Inflammatory macrophage treated with lipopolysaccharide for 1 hour (primary cell): ENCODE results near the gene ABR.
"Not testable (repeated sequence)": the region's sequence is repeated elsewhere in the genome, so short reads cannot be mapped to it uniquely, and the experiment has no call there.

Source experiments
- DNase-seq, 2 donors: peaks; one replicate each; pipeline ENCODE4 v3.0.0-alpha.2; 2020 to 2022

Gene ABR

DNA sequence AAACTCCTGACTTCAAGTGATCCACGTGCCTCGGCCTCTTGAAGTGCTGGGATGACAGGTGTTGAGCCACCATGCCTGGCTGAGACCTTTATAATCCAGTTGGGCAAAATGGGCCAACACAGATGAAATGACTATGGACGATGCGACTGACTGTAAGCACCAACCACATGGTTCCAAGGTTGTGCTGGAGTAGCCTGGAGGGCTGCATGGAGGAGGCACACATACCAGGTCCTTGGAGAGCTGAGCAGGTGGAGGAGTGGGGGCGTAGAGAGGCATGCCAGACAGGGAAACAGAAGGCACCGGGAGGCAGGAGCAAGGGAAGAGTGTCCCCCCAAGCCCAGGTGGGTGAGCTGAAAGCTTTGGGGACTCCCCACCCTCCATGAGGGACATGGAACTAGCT lies 85.2 kb downstream of the ABR start:
- DNase-seq, result no peak

DNA sequence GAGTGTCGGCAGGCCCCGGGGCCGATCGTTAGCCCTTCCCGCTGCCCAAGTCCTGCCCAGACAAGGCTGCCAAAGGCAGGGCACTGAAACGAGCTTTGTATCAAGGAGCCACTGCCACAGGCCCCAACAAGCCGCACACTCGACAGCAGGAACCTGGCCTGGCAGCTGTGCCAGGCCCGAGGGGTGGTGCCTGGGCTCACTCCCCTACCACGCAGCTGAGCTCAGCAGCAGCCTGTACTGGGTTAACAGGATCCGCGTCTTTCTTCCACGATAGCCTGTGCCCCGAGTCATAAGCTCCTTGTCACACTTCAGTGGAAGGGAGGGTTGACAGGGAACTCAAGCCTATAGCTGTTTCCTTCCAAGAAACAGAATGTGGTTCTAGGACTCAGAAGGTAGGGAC lies 87.9 kb downstream of the ABR start:
- no peak for DNase-seq

DNA sequence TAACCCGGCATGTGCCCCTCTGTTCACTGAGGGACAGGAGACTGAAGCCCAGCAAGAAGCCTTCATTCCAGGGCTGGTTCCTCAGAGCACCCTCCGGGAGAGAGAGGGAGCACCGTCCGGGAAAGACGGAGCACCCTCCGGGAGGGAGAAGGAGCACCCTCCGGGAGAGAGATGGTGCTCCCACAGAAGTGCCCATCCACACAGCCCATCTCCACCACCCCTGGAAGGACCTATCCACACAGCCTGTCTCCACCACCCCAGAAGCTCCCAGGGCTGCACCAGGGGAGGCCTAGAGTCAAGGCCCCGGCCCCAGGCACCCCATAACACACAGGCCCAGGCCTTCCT lies 88.6 kb downstream of the ABR start:
- DNase-seq, result no peak

DNA sequence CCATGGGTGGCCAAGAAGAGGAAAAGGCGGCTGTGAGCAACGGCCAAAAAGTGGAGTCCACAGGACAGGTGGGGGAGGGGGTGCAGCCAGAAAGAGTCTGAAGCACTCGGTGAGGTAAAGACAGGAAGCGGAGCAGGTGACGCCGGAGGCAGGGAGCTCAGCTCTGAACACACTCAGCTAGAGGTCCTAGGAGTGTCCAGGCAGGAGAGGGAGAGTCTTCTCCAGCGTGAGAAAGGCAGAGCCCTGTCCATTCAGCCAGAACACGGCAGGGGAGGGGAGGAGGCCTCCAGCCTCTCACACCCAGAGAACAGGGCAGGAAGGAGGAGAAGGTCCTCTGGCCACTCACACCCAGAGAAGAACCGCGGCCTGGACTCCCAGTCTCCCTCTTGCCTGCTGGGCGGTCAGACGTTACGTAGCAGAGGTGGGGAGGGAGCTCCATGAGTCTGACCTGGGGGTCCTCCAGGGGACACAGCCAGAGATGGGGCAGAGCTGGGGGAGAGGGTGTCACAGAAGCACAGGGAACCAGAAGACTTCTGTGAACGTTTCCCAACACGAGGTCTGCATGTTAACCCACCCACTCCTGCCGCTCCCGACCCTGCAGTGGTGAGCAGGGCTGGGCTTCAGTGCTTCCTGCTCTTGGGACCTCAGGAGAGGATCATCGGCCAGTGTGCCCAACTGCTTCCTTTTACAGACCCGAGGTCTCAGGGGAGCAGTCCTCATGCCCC lies 89.2 kb downstream of the ABR start:
- peak in 1 of 2 donors; percentile 64 for DNase-seq

DNA sequence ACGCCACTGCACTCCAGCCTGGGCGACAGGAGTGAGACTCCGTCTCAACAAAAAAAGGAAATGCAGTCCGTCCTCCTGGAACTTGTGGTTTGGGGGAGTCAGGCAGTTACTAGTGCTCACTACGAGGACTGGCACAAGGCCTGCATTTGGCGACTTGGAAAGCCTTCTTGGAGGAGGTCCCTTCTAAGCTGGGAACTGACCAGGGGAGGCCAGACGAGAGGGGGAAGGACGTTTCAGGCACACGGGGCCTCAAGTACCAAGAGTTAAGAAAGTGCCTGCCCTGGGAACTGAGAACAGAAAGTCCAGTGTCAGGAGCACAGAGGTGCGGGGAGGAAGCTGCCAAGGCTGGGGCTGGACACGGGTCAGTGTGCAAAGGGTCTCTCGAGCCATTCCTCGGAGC lies 89.9 kb downstream of the ABR start:
- DNase-seq, result peak; percentile 50 to 74

DNA sequence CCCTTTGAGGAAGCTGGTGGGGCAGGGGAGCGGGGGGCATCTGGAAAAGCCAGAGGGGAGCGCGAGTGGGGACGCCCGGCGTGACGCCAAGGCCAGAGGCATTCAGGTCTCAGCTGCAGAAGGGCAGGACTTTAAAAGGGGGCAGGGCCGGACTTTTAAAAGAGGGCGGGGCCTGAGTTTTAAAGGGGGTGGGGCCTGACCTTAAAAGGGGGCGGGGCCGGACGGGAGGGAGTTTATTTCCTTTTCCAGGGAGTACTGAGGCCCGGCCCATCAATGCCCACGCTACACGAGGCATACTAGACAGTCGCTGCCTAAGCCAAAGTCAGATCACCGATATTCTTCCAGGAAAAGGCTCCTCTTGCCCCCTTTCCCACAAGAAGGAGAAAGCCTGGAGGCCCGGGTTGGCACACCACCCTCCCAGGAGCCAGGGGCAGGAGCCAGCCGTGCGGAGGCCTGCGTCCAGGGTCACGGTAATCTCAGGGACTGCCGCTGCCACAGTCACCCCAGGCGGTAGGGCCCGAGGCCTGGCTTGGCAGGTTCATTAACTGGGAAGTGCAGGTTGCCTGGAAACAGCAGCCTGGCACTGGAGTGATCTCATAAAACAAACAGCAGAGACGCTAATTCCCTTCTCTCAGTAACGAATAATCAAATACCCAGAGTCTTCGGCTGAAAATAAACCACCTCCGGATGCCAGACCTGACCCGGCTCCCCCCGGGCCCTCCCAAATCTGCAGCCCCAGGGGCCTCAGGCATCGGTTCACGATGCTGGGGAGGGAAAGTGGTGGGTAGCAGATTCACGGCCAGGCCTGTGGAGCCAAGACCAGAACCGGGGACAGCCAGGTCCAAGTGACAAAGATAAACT lies 92.2 kb downstream of the ABR start:
- DNase-seq, result peak; percentile 40 to 58

DNA sequence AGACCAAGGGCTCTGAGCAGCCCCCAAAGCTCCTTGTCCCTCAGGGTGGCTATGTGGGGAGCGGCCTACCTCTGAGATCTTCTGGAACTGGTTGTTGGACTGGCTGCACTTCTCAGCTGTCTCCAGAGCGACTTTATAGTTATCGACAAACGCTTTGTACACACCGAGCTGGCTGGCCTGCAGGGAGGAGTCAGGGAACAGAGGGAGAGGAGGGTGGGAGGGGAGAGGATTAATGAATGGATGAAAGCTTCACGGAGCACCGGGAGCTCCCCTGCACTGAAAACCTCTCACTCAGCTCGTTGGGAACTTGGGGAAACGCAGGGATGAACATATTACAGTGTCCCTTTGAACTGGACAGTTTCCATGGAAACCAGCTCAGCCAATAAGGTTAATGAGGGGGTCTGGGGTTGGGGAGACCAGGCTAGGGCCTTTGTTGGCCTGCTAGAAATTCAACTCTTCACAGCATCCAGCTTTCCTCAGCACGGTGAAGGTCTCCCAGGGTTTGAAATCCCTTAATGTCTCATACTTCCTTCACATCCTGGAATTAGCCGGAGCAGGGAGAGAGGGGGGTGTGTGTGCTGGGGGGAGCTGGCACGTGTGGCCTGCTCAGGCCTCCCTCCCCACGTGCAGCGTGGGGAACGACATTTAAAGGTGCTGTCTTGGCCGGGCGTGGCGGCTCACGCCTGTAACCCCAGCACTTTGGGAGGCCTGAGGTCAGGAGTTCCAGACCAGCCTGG lies 96.2 kb downstream of the ABR start:
- no peak for DNase-seq

DNA sequence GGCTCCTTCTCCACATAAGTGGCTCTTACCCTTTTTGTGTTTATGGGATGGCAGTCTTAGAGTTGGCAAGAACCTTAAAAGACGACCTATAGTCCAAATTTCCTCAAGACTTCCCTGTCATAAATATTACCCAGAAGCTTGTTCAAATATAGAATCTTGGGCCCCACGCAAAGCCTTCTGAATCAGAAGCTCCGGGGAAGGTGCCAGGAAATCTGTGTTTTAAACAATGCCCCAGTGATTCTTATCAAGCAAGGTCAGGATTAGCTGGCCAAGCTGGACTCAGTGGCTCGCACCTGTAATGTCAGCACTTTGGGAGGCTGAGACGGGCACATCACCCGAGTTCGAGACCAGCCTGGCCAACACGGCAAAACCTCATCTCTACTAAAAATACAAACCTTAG lies 97.2 kb downstream of the ABR start:
- DNase-seq, result no peak

DNA sequence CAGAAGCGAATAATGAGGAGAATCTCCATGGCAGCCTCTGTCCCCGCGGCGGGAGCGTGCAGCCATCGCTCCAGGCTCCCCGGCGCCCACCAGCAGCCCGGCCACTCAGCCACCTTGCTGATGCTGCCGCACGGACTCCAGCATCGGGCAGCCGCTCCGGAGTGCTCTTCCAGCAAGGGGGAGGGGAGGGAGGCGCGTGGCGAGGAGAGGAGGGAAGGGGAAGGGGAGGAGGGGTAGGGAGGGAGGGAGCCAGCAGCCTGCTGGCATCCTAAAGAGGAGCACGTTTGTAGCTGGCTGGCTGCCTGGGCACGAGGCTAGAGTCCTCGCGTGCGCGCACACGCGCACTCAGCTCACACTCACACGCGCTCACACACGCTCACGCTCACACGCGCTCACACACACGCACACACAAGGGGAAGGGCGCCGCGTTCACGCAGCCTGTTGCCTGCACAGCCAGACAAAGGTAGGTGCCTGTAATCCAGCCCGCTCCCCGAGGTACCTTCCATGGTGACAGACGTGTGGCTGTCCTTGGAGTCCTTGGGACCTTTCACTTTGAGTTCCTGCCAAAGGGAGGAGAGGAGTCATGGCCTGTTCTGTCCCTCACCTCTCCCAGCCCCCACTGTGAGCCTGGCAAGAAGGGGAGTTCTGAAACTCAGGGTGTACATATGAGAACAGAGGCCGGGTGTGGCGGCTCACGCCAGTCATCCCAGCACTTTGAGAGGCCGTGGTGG lies 100.8 kb downstream of the ABR start:
- DNase-seq, result no peak

DNA sequence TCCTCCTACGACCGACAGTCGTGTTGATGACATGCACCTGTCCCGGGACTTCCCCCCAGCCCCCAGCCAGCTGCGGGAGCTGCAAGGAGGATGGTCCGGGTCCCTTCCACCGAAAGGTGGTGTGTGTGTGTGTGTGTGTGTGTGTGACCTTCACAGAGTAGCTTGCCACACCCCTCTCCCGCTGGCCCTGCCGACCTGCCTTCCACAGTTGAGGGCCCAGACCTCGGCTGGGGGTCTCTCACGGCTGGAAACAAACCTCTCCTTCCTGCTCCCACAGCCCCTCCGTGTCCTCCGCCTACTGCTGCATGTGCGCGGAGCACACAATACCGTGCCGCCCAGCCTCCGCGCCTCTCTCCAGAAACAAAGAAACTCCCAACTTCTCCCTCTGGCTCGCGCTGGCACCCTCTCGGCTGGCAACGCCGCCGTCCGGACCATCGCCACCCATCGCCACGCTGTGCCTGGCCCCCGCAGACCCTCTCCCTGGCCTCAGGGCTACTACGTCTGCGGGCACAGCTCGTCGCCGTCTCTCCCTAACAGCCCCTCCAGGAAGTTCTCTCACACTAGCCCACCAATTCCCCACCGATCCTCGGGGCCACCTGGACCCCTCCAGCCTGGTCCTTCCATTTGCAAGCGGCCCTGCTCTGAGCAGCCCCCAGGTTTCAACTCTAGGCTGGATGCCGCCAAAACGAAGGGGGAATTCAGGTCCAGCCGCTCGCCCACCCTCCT lies 101.6 kb downstream of the ABR start:
- DNase-seq, result no peak

DNA sequence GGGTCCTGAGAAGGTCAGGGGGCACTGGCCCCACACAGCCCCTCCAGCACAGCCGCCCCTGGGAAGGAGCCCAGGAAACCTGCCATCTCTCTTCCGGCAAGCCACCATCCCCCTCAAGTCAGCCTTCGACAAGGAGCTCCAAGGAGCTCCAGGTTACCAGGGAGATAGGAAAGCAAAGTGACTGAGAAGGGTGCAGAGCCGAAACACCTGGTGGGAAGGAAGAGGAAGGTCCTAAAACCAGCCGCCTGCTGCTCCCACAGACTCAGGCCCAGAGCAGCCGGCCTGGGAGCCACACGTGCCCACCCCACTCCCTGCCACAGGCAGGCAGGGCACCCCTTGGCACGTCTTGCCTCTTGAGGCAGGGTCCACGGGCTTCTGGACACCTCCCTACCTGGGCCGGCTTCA lies 102.2 kb downstream of the ABR start:
- DNase-seq, result no peak

DNA sequence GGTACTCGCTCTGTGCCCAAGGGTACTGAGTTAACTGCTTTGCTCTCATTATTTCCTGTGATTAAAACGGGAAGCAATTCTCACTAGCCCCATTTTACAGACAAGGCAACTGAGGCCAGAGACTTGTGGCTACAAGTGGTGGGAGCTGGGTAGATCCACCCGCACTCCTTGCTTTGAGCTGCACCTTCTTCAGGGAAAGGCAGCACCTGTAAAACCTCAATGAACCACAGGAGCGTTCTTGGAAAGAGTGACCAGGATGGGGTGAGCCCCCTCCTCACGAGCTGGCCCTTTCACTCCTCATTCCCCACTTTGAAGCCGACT lies 102.8 kb downstream of the ABR start:
- no peak for DNase-seq

DNA sequence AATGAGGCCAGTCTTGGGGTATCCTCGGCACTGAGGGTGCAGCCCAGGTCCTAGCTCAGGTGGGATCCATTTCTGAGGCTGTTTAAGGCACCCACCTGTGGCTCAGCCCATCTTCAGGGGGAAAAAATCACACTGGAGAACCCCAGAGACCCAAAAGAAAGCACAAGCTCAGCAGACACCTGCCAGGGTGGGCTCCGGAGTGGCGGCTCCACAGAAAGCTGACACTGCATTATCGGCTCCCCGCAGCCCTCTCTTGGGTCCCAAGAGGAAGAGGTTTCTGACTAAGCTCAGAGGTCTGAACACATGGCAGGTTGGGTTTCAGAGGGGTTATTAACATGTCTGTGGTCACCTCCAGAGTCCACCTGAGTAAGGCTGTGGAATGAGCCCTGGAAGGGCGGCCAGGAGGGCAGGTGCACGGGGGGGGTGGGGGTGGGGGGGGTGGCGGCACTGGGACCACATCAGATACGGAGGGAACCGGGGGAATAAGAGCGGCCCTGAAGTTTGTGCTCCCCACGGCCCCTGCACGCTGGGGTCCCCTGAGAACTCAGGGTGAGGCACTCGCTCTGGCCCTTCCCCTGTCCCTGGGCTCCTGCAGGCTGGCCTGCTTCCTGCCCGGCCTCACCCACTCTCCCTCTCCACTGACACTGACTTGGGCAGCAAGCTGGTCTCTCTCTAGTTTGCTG lies 103.3 kb downstream of the ABR start:
- no peak for DNase-seq

DNA sequence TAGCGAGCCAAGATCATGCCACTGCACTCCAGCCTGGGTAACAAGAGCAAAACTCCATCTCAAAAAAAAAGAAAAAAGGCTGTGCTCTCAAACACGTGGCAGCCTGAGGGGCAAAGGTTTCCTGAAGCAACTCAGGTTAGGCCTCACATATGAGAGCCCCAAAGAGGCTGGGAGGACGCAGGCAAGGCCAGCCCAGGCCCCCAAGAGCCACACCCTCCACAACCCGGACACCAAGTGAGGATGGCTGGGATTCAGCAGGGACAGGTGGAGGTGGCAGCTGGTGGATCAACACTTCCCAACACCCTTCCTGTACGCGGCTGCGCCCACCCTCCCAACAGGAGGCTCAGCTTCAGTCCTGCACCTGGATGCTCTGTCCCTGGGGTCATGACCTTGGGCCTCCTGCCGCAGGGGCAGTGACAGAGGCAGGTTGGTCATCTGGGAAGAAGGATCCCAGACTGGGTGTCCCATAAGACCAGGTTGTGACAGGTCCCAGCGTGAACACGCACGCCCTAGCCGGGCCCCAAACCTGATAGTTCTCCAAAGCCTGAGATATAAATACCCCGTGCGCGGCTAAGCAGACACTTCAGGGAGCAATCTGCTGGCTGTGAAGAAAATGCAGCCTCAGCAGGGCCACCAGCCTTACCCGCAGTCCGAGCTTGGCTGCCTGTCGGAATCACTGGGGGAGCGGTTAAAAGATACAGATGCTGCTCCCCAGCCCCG lies 104.7 kb downstream of the ABR start:
- no peak for DNase-seq

DNA sequence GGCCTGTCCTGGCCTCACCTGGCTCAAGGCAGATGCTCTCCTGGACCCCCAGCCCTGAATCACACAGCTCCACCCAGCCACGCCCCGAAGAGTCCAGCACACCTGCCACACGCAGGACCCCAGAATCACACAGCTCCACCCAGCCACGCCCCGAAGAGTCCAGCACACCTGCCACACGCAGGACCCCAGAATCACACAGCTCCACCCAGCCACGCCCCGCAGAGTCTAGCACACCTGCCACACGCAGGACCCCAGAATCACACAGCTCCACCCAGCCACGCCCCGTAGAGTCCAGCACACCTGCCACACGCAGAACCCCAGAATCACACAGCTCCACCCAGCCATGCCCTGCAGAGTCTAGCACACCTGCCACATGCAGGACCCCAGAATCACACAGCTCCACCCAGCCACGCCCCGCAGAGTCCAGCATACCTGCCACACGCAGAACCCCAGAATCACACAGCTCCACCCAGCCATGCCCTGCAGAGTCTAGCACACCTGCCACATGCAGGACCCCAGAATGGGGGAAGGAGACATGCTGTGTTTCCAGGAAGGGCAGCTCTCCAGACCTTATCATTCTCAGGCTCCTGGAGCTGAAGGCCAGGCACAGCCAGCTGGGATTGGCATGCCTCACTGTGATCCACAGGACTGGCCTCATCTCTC lies 105.7 kb downstream of the ABR start:
- DNase-seq, result not testable (repeated sequence)

DNA sequence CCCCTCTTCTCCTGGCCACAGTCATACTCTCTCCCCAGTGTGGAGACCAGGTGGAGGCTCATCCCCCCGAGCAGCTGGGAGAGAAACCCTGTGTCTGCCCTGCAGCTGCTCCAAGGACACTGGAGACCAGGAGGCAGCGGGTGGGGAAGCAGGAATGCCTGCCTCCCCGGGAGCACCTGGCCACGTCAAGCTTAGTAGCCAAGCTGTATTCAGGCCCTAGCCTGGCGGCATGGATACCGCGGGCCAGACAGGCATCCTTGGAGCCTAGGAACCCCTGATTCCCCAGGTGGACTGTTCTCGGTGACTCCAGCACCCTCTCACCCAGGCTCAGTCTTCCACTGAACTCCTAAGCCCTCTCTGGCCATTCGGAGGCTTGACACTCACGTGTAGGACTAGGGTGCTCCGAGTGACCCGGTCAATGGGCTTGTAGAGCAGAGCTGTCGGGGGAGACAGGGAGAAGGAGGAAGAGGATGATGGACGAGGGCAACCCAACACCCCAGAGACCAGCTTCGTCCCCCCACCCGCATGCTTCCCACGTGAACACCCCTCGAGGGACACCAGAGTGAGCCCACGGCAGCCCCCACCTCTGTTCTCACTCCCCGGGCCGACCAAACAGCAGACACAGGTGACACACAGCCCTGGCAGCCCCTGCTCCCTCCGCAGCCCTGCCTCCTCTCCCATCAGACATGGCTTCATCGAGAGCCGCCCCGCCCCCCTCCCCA lies 106.4 kb downstream of the ABR start:
- no peak for DNase-seq

DNA sequence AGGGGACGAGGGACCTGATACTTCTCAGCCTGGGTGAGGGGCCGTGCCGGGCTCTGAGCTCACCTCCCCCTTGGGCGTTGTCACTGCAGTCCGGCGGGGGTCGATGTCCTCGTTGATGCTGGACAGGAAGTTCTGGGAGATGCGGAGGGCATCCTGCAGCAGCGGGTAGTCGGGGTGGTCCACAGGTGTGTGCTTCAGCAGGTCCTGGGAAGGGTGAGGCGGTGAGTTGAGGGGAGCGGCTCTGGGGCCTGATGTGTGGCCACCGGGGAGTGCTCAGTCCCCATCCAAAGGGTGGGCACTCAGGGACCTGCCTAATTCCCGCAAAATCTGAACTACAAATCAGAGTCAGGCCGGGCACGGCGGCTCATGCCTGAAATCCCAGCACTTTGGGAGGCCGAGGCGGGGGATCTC lies 107.2 kb downstream of the ABR start:
- no peak for DNase-seq

DNA sequence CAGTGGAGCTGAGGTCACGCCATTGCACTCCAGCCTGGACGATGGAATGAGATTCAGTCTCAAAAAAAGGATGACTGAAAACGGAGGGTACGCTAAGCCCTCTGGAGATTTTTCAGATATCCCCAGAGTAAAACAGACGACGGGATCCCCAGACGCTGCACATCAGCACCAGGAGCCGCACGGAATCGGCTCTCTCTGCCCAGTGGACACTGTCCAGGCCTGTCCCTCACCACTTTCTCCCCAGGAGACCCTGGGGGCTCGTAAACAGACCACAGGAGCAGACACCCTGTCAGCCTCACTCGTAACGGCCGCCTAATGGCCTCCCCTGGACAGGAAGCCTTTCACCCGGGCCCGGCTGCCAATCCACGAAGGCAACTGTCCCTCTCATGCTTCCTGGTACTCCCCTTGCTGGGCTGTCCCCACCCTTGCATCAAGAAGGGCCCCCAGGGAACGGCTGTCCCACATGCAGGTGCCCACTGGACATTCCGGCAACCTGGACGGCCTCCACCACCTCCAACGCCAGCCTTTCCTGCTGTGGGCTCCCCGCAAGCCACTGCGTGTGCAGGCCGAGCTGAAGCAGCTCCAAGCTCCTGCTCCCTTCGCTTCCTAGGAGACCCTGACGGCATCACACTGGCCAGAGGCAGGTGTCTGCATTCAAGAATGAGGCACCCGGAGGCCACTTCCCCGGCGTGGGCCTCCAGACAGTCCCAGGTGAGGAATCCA lies 108.5 kb downstream of the ABR start:
- no peak for DNase-seq

DNA sequence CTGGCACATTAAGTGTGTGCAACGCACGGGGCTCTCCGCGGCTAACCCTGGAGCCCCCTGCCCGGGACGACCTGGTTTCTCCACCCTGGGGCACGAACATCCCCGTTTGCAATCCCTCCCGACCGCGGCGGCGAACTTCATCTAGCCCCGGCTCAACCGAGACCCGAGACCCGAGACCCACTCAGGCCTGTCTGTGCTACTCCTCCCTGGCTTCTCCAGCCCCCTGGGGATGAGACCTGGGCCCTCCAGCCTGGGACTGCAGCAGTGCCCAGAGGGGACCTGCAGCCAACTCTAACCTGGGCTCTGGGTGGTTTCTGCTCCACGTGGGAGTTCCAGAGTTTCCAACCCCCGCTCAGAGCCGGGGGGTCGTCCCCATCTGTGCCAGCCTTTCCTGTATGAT lies 109.4 kb downstream of the ABR start:
- DNase-seq, result no peak
